ENCODE data around the gene LRRC47. TPM values are rescaled to one million over a fixed set of nuclear protein-coding genes. Genes with fewer than 3 reads are reported as not detected.
A peak's percentile ranks its signal among the peaks of the same experiment; 100 is the strongest.

LRRC47 gene
- total RNA-seq, 5 donors from 2014 or later (not counting 1 experiment from before 2014, with no cell fraction given): 37.3 to 49.1 (median 44.5) TPM

- no peaks in the 10 kb centered on the region for H3K9me3 Mint-ChIP-seq
- peak overlapping the region; percentile 53 for H3K27ac ChIP-seq (ENCODE audit: low read length)
- H3K36me3 Mint-ChIP-seq: peaks cover 9% of the 10 kb centered on the region
- H3K4me3 Mint-ChIP-seq: peak overlapping the region; percentile 72 to 79 (median 77)
- no peaks in the 10 kb centered on the region for H3K27me3 ChIP-seq (replicated peaks in 1 of 2; ENCODE audit: control insufficient read depth in 2 of 2, extremely low read depth in 1 of 2, insufficient read depth in 2 of 2, low read length in 1 of 2)
- POLR2A ChIA-PET: no interaction called here
- peak overlapping the region; percentile 73 to 82 for H3K27ac Mint-ChIP-seq
- CTCF ChIA-PET: no interaction called here
- H3K4me3 ChIP-seq (ENCODE audit: control insufficient read depth in 1 of 2, extremely low read depth in 1 of 2, low read length in 1 of 2): peak overlapping the region in 1 of 2 donors; percentile 46
- H3K9me3 ChIP-seq: no peaks in the 10 kb centered on the region
- WGBS (ENCODE audit: insufficient coverage): 64% methylated on average over 29 of the region's 35 CpGs
- H3K4me1 Mint-ChIP-seq: peaks cover 31 to 36% (median 35%) of the 10 kb centered on the region in 3 donors
- H3K4me1 ChIP-seq (ENCODE audit: control insufficient read depth in 1 of 2, extremely low read depth in 1 of 2, insufficient read depth in 2 of 2, low read length in 2 of 2): peaks cover 2 to 19% of the 10 kb centered on the region in 2 experiments
- ATAC-seq (replicated peaks in 1 of 4) (no peak), DNase-seq (peak in 1 of 35 experiments; percentile 21)
- H3K27me3 Mint-ChIP-seq: no peaks in the 10 kb centered on the region
- H3K36me3 ChIP-seq (ENCODE audit: control insufficient read depth in 2 of 2, extremely low read depth in 1 of 2, insufficient read depth in 1 of 2, low read length in 1 of 2): peaks cover 3 to 8% of the 10 kb centered on the region in 2 donors
Measured at GRCh38 chr1:3746389-3746829, 49.9 kb downstream of the LRRC47 start.

DNA sequence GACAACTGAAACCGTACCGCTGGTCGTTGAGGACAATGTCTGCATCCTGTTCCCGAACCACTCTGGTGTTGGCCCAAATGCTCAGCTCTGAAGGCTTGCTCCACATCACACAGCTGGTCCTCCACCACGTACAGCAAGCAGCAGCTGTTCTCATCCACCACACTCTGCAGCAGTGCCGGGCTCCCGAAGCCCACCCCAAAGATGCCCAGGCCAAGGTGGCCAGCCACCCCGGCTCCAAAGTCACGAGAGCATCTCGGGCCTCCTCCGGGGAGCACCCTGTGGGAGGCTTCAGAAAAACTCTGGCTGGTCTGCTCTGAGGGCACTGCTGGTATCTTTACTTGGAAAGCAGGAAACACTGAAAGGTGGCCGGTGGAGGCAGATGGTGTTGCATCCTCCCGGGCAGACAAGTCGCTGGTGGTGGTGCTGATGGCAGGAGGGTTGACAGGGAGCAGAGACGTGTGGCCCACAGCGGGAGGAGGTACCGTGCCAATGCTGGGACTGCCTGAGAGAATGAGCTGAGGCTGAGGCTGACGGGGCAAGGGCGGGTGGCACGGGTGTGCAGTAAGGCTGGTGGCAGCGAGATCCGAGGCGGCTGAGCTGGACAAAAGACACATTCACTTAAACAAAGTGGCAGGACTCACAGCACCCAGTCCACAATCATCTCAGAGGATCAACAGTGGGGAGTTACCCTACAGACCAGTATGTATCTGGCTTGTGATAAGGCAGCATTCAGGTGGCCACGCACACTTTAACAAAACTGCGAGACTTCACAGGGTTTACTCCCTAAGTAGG lies 50.5 kb downstream of the LRRC47 start:
- Histone ChIP-seq H3K4me1 (ENCODE audit: control insufficient read depth in 1 of 2, extremely low read depth in 1 of 2, insufficient read depth in 2 of 2, low read length in 2 of 2) (peaks cover 2 to 19% of the 10 kb centered on the region in 2 experiments), H3K4me3 (ENCODE audit: control insufficient read depth in 1 of 2, extremely low read depth in 1 of 2, low read length in 1 of 2) (no peak overlapping the region), H3K9me3 (no peaks in the 10 kb centered on the region), H3K36me3 (ENCODE audit: control insufficient read depth in 2 of 2, extremely low read depth in 1 of 2, insufficient read depth in 1 of 2, low read length in 1 of 2) (peaks cover 3 to 11% of the 10 kb centered on the region in 2 donors), H3K27ac (ENCODE audit: low read length) (no peak overlapping the region), H3K27me3 (replicated peaks in 1 of 2; ENCODE audit: control insufficient read depth in 2 of 2, extremely low read depth in 1 of 2, insufficient read depth in 2 of 2, low read length in 1 of 2) (no peaks in the 10 kb centered on the region)
- ChIA-PET POLR2A (no interaction called here), CTCF (interaction anchor here in 1 of 2 donors (0.5 kb wide), 1 partner anchor 103 kb away, joined by 4 read pairs; no protein-coding TSS in a partner anchor)
- Mint-ChIP-seq H3K27ac (peak overlapping the region; percentile 73 to 82), H3K27me3 (no peaks in the 10 kb centered on the region), H3K9me3 (no peaks in the 10 kb centered on the region), H3K36me3 (peaks cover 10% of the 10 kb centered on the region), H3K4me1 (peaks cover 31 to 36% (median 35%) of the 10 kb centered on the region in 3 donors), H3K4me3 (peak overlapping the region; percentile 72 to 79 (median 77))
- ATAC-seq (replicated peaks in 1 of 4) (no peak), DNase-seq (peak in 1 of 35 experiments; percentile 22)
- 91% methylated on average over 24 of the region's 25 CpGs for WGBS (ENCODE audit: insufficient coverage)

DNA sequence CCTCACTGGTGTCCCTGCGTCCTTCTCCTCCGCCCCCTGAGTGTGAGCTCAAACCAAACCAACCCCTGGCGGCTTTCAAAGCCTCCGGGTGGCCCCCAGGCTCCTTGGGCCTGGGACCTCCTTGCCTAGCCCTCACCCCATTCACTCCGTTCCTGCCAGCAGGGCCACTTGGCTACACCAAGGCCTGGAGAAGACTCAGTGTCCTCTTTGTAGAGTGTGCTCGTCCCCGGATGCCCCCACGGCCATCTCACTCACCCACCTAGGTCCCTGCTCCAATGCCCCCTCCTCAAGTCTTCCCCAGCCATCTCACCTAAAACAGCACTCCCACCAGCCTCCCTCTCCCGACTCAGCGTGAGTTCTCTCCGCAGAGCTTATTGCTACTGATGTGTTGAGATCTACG lies 51.2 kb downstream of the LRRC47 start:
- Mint-ChIP-seq H3K27me3 (no peaks in the 10 kb centered on the region), H3K9me3 (no peaks in the 10 kb centered on the region), H3K36me3 (peaks cover 10% of the 10 kb centered on the region), H3K4me3 (peak overlapping the region in 1 of 3 donors; percentile 6), H3K4me1 (peaks cover 31 to 36% (median 35%) of the 10 kb centered on the region in 3 donors), H3K27ac (no peak overlapping the region)
- no peak overlapping the region for H3K4me3 ChIP-seq (ENCODE audit: control insufficient read depth in 1 of 2, extremely low read depth in 1 of 2, low read length in 1 of 2)
- 95% methylated on average over 10 of the region's 12 CpGs for WGBS (ENCODE audit: insufficient coverage)
- ATAC-seq (replicated peaks in 1 of 4): no peak
- no peaks in the 10 kb centered on the region for H3K27me3 ChIP-seq (replicated peaks in 1 of 2; ENCODE audit: control insufficient read depth in 2 of 2, extremely low read depth in 1 of 2, insufficient read depth in 2 of 2, low read length in 1 of 2)
- ChIA-PET POLR2A (no interaction called here), CTCF (interaction anchor here in 1 of 2 donors (0.5 to 0.6 kb wide), 2 partner anchors 73 to 104 kb away, joined by 3 to 4 read pairs; no protein-coding TSS in a partner anchor)
- peaks cover 5 to 14% of the 10 kb centered on the region in 2 donors for H3K36me3 ChIP-seq (ENCODE audit: control insufficient read depth in 2 of 2, extremely low read depth in 1 of 2, insufficient read depth in 1 of 2, low read length in 1 of 2)
- DNase-seq: no peak
- H3K9me3 ChIP-seq: no peaks in the 10 kb centered on the region
- no peak overlapping the region for H3K27ac ChIP-seq (ENCODE audit: low read length)
- peaks cover 2 to 19% of the 10 kb centered on the region in 2 experiments for H3K4me1 ChIP-seq (ENCODE audit: control insufficient read depth in 1 of 2, extremely low read depth in 1 of 2, insufficient read depth in 2 of 2, low read length in 2 of 2)

GRCh38 chr1:3744646-3745045 lies 51.7 kb downstream of the LRRC47 start:
- H3K27me3 Mint-ChIP-seq: no peaks in the 10 kb centered on the region
- Histone ChIP-seq H3K4me3 (ENCODE audit: control insufficient read depth in 1 of 2, extremely low read depth in 1 of 2, low read length in 1 of 2) (no peak overlapping the region), H3K36me3 (ENCODE audit: control insufficient read depth in 2 of 2, extremely low read depth in 1 of 2, insufficient read depth in 1 of 2, low read length in 1 of 2) (peaks cover 5 to 18% of the 10 kb centered on the region in 2 donors), H3K4me1 (ENCODE audit: control insufficient read depth in 1 of 2, extremely low read depth in 1 of 2, insufficient read depth in 2 of 2, low read length in 2 of 2) (peaks cover 2 to 19% of the 10 kb centered on the region in 2 experiments), H3K9me3 (no peaks in the 10 kb centered on the region), H3K27ac (ENCODE audit: low read length) (no peak overlapping the region), H3K27me3 (replicated peaks in 1 of 2; ENCODE audit: control insufficient read depth in 2 of 2, extremely low read depth in 1 of 2, insufficient read depth in 2 of 2, low read length in 1 of 2) (no peaks in the 10 kb centered on the region)
- H3K36me3 Mint-ChIP-seq: peaks cover 10% of the 10 kb centered on the region
- peaks cover 31 to 36% (median 35%) of the 10 kb centered on the region in 3 donors for H3K4me1 Mint-ChIP-seq
- H3K9me3 Mint-ChIP-seq: no peaks in the 10 kb centered on the region
- no peak overlapping the region for H3K27ac Mint-ChIP-seq
- DNase-seq (no peak), ATAC-seq (replicated peaks in 1 of 4) (no peak)
- WGBS (ENCODE audit: insufficient coverage): 97% methylated on average over 9 of the region's 10 CpGs
- CTCF ChIA-PET: interaction anchor here in 1 of 2 donors (0.6 kb wide), 1 partner anchor 74 kb away, joined by 3 read pairs; no protein-coding TSS in a partner anchor
- POLR2A ChIA-PET: no interaction called here
- H3K4me3 Mint-ChIP-seq: peak overlapping the region in 1 of 3 donors; percentile 6

GRCh38 chr1:3743826-3744225 lies 52.5 kb downstream of the LRRC47 start:
- H3K4me3 ChIP-seq (ENCODE audit: control insufficient read depth in 1 of 2, extremely low read depth in 1 of 2, low read length in 1 of 2): no peak overlapping the region
- H3K27me3 ChIP-seq (replicated peaks in 1 of 2; ENCODE audit: control insufficient read depth in 2 of 2, extremely low read depth in 1 of 2, insufficient read depth in 2 of 2, low read length in 1 of 2): no peaks in the 10 kb centered on the region
- DNase-seq (no peak), ATAC-seq (replicated peaks in 1 of 4) (no peak)
- no peak overlapping the region for H3K27ac ChIP-seq (ENCODE audit: low read length)
- Mint-ChIP-seq H3K27ac (no peak overlapping the region), H3K9me3 (no peaks in the 10 kb centered on the region), H3K36me3 (peaks cover 10% of the 10 kb centered on the region), H3K4me3 (peak overlapping the region in 1 of 3 donors; percentile 9), H3K27me3 (no peaks in the 10 kb centered on the region), H3K4me1 (peaks cover 31 to 36% (median 35%) of the 10 kb centered on the region in 3 donors)
- no peaks in the 10 kb centered on the region for H3K9me3 ChIP-seq
- ChIA-PET CTCF (no interaction called here), POLR2A (no interaction called here)
- 87% methylated on average over 8 of the region's 12 CpGs for WGBS (ENCODE audit: insufficient coverage)
- peaks cover 5 to 21% of the 10 kb centered on the region in 2 donors for H3K36me3 ChIP-seq (ENCODE audit: control insufficient read depth in 2 of 2, extremely low read depth in 1 of 2, insufficient read depth in 1 of 2, low read length in 1 of 2)
- H3K4me1 ChIP-seq (ENCODE audit: control insufficient read depth in 1 of 2, extremely low read depth in 1 of 2, insufficient read depth in 2 of 2, low read length in 2 of 2): peaks cover 2 to 19% of the 10 kb centered on the region in 2 experiments

GRCh38 chr1:3743421-3743820 lies 52.9 kb downstream of the LRRC47 start:
- H3K9me3 ChIP-seq: no peaks in the 10 kb centered on the region
- DNase-seq (no peak), ATAC-seq (replicated peaks in 1 of 4) (no peak)
- Mint-ChIP-seq H3K4me1 (peaks cover 31 to 35% (median 34%) of the 10 kb centered on the region in 3 donors), H3K4me3 (no peak overlapping the region), H3K27ac (no peak overlapping the region), H3K36me3 (peaks cover 10% of the 10 kb centered on the region), H3K27me3 (no peaks in the 10 kb centered on the region), H3K9me3 (no peaks in the 10 kb centered on the region)
- CTCF ChIA-PET: no interaction called here
- peaks cover 5 to 25% of the 10 kb centered on the region in 2 donors for H3K36me3 ChIP-seq (ENCODE audit: control insufficient read depth in 2 of 2, extremely low read depth in 1 of 2, insufficient read depth in 1 of 2, low read length in 1 of 2)
- no peak overlapping the region for H3K27ac ChIP-seq (ENCODE audit: low read length)
- 95% methylated on average over 3 of the region's 4 CpGs for WGBS (ENCODE audit: insufficient coverage)
- no peak overlapping the region for H3K4me3 ChIP-seq (ENCODE audit: control insufficient read depth in 1 of 2, extremely low read depth in 1 of 2, low read length in 1 of 2)
- peaks cover 2 to 19% of the 10 kb centered on the region in 2 experiments for H3K4me1 ChIP-seq (ENCODE audit: control insufficient read depth in 1 of 2, extremely low read depth in 1 of 2, insufficient read depth in 2 of 2, low read length in 2 of 2)
- POLR2A ChIA-PET: no interaction called here
- no peaks in the 10 kb centered on the region for H3K27me3 ChIP-seq (replicated peaks in 1 of 2; ENCODE audit: control insufficient read depth in 2 of 2, extremely low read depth in 1 of 2, insufficient read depth in 2 of 2, low read length in 1 of 2)

Data from T-cell (primary cell).